Measurements from ENCODE around the gene CBX1. TPM values are rescaled to one million over a fixed set of nuclear protein-coding genes. Genes with fewer than 3 reads are reported as not detected.

Gene CBX1
- total RNA-seq, 1 donor from 2014 or later: 61.1 TPM

DNA sequence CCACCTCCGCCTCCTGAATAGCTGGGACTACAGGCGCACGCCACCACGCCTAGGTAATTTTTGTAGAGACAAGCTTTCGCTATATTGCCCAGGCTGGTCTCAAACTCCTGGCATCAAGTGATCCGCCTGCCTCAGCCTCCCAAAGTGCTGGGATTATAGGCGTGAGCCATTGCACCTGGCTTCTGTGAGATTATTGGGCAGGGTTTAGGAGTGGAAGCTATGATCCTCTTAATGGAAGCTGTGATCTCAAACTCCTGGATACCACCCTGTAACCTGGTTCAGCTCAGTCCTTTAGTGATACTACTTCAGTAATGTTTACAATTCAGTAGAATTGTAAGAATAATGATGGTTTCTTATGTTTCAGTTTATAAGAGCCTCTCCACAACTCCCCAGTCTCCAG lies 39.0 kb downstream of the CBX1 start:
- no peak overlapping the region for H3K4me3 Mint-ChIP-seq
- no peak for DNase-seq (ENCODE audit: low spot score)
- H3K9me3 Mint-ChIP-seq: no peaks in the 10 kb centered on the region
- peaks cover 56% of the 10 kb centered on the region for H3K36me3 Mint-ChIP-seq (ENCODE audit: low read depth)
- peaks cover 11% of the 10 kb centered on the region for H3K4me1 Mint-ChIP-seq (ENCODE audit: low read depth)
- H3K27ac Mint-ChIP-seq: no peak overlapping the region
- intact Hi-C loops (cut with micrococcal nuclease): no loop called here
- no peaks in the 10 kb centered on the region for H3K27me3 Mint-ChIP-seq (ENCODE audit: insufficient read depth)

DNA sequence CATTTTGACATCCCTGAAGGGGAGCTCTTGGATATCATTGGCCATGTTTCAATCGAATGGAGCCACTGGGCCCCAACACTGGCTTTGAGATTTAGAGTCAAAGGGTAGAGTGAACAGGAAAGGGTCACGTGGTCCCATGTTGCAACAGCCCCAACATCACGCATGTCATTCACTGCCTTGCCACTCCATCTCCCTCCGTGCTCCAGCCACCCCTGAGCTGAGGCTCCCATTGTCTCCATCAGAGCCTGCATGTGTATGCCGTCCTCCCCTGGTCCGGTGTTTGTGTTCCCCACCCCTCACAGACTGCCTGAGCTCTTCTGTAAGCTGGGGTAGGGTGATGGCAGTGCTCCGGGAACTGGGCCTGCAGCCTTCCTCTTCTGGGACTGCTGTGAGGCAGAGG lies 41.0 kb downstream of the CBX1 start:
- no peak for DNase-seq (ENCODE audit: low spot score)
- Mint-ChIP-seq H3K27ac (no peak overlapping the region), H3K4me3 (no peak overlapping the region), H3K4me1 (ENCODE audit: low read depth) (peaks cover 27% of the 10 kb centered on the region), H3K36me3 (ENCODE audit: low read depth) (peaks cover 61% of the 10 kb centered on the region), H3K9me3 (no peaks in the 10 kb centered on the region), H3K27me3 (ENCODE audit: insufficient read depth) (no peaks in the 10 kb centered on the region)
- intact Hi-C loops (cut with micrococcal nuclease): no loop called here

- Mint-ChIP-seq H3K4me3 (no peak overlapping the region), H3K36me3 (ENCODE audit: low read depth) (peaks cover 53% of the 10 kb centered on the region), H3K27ac (no peak overlapping the region), H3K4me1 (ENCODE audit: low read depth) (peaks cover 32% of the 10 kb centered on the region), H3K27me3 (ENCODE audit: insufficient read depth) (no peaks in the 10 kb centered on the region), H3K9me3 (no peaks in the 10 kb centered on the region)
- intact Hi-C loops (cut with micrococcal nuclease): no loop called here
- no peak for DNase-seq (ENCODE audit: low spot score)
These were observed 42.1 kb downstream of the CBX1 start for GRCh38 chr17:48059125-48059668.

DNA sequence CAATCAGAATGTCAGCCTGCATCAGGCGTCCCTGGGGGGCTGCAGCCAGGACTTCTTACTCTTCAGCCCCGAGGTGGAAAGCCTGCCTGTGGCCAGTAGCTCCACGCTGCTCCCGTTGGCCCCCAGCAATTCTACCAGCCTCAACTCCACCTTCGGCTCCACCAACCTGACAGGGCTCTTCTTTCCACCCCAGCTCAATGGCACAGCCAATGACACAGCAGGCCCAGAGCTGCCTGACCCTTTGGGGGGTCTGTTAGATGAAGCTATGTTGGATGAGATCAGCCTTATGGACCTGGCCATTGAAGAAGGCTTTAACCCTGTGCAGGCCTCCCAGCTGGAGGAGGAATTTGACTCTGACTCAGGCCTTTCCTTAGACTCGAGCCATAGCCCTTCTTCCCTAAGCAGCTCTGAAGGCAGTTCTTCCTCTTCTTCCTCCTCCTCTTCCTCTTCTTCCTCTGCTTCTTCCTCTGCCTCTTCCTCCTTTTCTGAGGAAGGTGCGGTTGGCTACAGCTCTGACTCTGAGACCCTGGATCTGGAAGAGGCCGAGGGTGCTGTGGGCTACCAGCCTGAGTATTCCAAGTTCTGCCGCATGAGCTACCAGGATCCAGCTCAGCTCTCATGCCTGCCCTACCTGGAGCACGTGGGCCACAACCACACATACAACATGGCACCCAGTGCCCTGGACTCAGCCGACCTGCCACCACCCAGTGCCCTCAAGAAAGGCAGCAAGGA lies 42.7 kb downstream of the CBX1 start:
- H3K27ac Mint-ChIP-seq: peak overlapping the region; percentile 52
- intact Hi-C loops (cut with micrococcal nuclease): no loop called here
- no peaks in the 10 kb centered on the region for H3K9me3 Mint-ChIP-seq
- H3K4me1 Mint-ChIP-seq (ENCODE audit: low read depth): peaks cover 37% of the 10 kb centered on the region
- no peak overlapping the region for H3K4me3 Mint-ChIP-seq
- no peak for DNase-seq (ENCODE audit: low spot score)
- H3K27me3 Mint-ChIP-seq (ENCODE audit: insufficient read depth): no peaks in the 10 kb centered on the region
- H3K36me3 Mint-ChIP-seq (ENCODE audit: low read depth): peaks cover 54% of the 10 kb centered on the region

GRCh38 chr17:48057626-48058025 lies 43.7 kb downstream of the CBX1 start:
- peak overlapping the region; percentile 1 for H3K27ac Mint-ChIP-seq
- peaks cover 46% of the 10 kb centered on the region for H3K4me1 Mint-ChIP-seq (ENCODE audit: low read depth)
- H3K4me3 Mint-ChIP-seq: no peak overlapping the region
- no peaks in the 10 kb centered on the region for H3K9me3 Mint-ChIP-seq
- H3K27me3 Mint-ChIP-seq (ENCODE audit: insufficient read depth): no peaks in the 10 kb centered on the region
- peaks cover 59% of the 10 kb centered on the region for H3K36me3 Mint-ChIP-seq (ENCODE audit: low read depth)
- intact Hi-C loops (cut with micrococcal nuclease): no loop called here
- DNase-seq (ENCODE audit: low spot score): no peak

- Mint-ChIP-seq H3K27me3 (ENCODE audit: insufficient read depth) (no peaks in the 10 kb centered on the region), H3K36me3 (ENCODE audit: low read depth) (peaks cover 58% of the 10 kb centered on the region), H3K9me3 (no peaks in the 10 kb centered on the region), H3K4me3 (no peak overlapping the region), H3K4me1 (ENCODE audit: low read depth) (peaks cover 54% of the 10 kb centered on the region), H3K27ac (peak overlapping the region; percentile 92)
- intact Hi-C loops (cut with micrococcal nuclease): loop anchor here (1.0 kb wide), 1 partner anchor 9 kb away; the partner anchor contains the start of gene NFE2L1
- no peak for DNase-seq (ENCODE audit: low spot score)
These were observed 44.4 kb downstream of the CBX1 start for GRCh38 chr17:48056879-48057278.

- no peak for DNase-seq (ENCODE audit: low spot score)
- H3K9me3 Mint-ChIP-seq: no peaks in the 10 kb centered on the region
- intact Hi-C loops (cut with micrococcal nuclease): loop anchor here (1.0 kb wide), 1 partner anchor 8 kb away; the partner anchor contains the start of gene NFE2L1
- no peaks in the 10 kb centered on the region for H3K27me3 Mint-ChIP-seq (ENCODE audit: insufficient read depth)
- peak overlapping the region; percentile 63 for H3K4me3 Mint-ChIP-seq
- H3K4me1 Mint-ChIP-seq (ENCODE audit: low read depth): peaks cover 60% of the 10 kb centered on the region
- peak overlapping the region; percentile 92 for H3K27ac Mint-ChIP-seq
- peaks cover 60% of the 10 kb centered on the region for H3K36me3 Mint-ChIP-seq (ENCODE audit: low read depth)
These were observed 45.0 kb downstream of the CBX1 start for GRCh38 chr17:48056246-48056745.

- Mint-ChIP-seq H3K27me3 (ENCODE audit: insufficient read depth) (no peaks in the 10 kb centered on the region), H3K9me3 (no peaks in the 10 kb centered on the region), H3K4me3 (peak overlapping the region; percentile 63), H3K27ac (peak overlapping the region; percentile 92), H3K4me1 (ENCODE audit: low read depth) (peaks cover 66% of the 10 kb centered on the region), H3K36me3 (ENCODE audit: low read depth) (peaks cover 60% of the 10 kb centered on the region)
- intact Hi-C loops (cut with micrococcal nuclease): loop anchor here (1.0 kb wide), 1 partner anchor 7 kb away; the partner anchor contains the start of gene NFE2L1
- no peak for DNase-seq (ENCODE audit: low spot score)
These were observed 45.6 kb downstream of the CBX1 start for GRCh38 chr17:48055531-48056245.

GRCh38 chr17:48054238-48055185 lies 46.8 kb downstream of the CBX1 start:
- no peaks in the 10 kb centered on the region for H3K9me3 Mint-ChIP-seq
- H3K4me3 Mint-ChIP-seq: peak overlapping the region; percentile 63
- no peaks in the 10 kb centered on the region for H3K27me3 Mint-ChIP-seq (ENCODE audit: insufficient read depth)
- peaks cover 62% of the 10 kb centered on the region for H3K36me3 Mint-ChIP-seq (ENCODE audit: low read depth)
- peak overlapping the region; percentile 92 for H3K27ac Mint-ChIP-seq
- H3K4me1 Mint-ChIP-seq (ENCODE audit: low read depth): peaks cover 74% of the 10 kb centered on the region
- no peak for DNase-seq (ENCODE audit: low spot score)
- intact Hi-C loops (cut with micrococcal nuclease): no loop called here

DNA sequence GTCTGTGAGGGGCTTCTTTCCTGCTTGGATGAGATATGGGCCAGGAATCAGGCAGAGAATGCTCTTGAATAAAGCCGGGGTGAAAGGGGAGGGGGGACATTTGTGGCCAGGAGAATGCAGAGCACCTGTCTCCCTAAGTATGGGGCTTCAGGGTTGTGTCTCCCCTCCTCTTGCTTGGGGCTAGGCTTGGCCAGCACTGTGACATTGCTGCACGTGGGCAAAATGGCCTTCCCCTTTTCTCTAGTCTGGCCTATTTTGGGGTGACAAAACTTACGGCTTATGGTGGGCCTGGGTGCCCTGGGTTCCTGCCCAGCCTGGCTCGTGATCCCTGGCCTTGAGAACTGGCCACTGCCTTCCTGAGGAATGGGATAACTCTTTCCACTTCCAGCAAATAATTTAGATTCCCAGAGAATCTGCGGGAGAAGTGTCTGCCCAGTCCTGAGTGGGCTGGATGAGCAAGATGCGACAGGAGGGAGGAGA lies 47.5 kb downstream of the CBX1 start:
- Mint-ChIP-seq H3K27me3 (ENCODE audit: insufficient read depth) (no peaks in the 10 kb centered on the region), H3K4me3 (peak overlapping the region; percentile 40), H3K9me3 (no peaks in the 10 kb centered on the region), H3K4me1 (ENCODE audit: low read depth) (peaks cover 75% of the 10 kb centered on the region), H3K36me3 (ENCODE audit: low read depth) (peaks cover 57% of the 10 kb centered on the region), H3K27ac (peak overlapping the region; percentile 53)
- no peak for DNase-seq (ENCODE audit: low spot score)
- intact Hi-C loops (cut with micrococcal nuclease): no loop called here

GRCh38 chr17:48052956-48053757 lies 48.1 kb downstream of the CBX1 start:
- Mint-ChIP-seq H3K9me3 (no peaks in the 10 kb centered on the region), H3K4me1 (ENCODE audit: low read depth) (peaks cover 75% of the 10 kb centered on the region), H3K27ac (peak overlapping the region; percentile 62), H3K36me3 (ENCODE audit: low read depth) (peaks cover 52% of the 10 kb centered on the region), H3K4me3 (peak overlapping the region; percentile 40), H3K27me3 (ENCODE audit: insufficient read depth) (no peaks in the 10 kb centered on the region)
- intact Hi-C loops (cut with micrococcal nuclease): no loop called here
- DNase-seq (ENCODE audit: low spot score): no peak
